Tibial artery (tissue), 4 donors: ENCODE results near the gene PRSS50.

Experiments
- DNase-seq, 2 donors: peaks; one replicate each; pipeline ENCODE4 v3.0.0-alpha.2; 2019
- H3K27ac ChIP-seq, 2 donors: fragments of 200-600 bp; sonication (generic) in 1 of 2; 1 replicate in 1 of 2; 2 replicates in 1 of 2; pipeline ENCODE4 v1.5.1; 2018 to 2019; ENCODE audit warnings: mild to moderate bottlenecking in 1 of 2
- H3K27me3 ChIP-seq, 2 donors: fragments of 200-600 bp; sonication (generic) in 1 of 2; one replicate each; pipeline versions ENCODE4 v1.5.1 to v1.6.0; 2016 to 2019
- H3K36me3 ChIP-seq, 3 donors: fragments of 200-600 bp; sonication (generic) in 2 of 3; one replicate each; pipeline ENCODE4 v1.5.1; 2016 to 2019; ENCODE audit warnings: mild to moderate bottlenecking in 2 of 3
- H3K4me1 ChIP-seq, 4 donors: fragments of 200-600 bp; sonication (generic) in 2 of 4; 1 replicate in 3 of 4; 2 replicates in 1 of 4; pipeline ENCODE4 v1.5.1; 2016 to 2019
- H3K4me3 ChIP-seq, 2 donors: fragments of 200-600 bp; sonication (generic) in 1 of 2; 1 replicate in 1 of 2; 2 replicates in 1 of 2; pipeline ENCODE4 v1.5.1; 2018 to 2019; ENCODE audit warnings: mild to moderate bottlenecking in 2 of 2
- H3K9me3 ChIP-seq, 3 donors: fragments of 200-600 bp; sonication (generic) in 1 of 3; one replicate each; pipeline ENCODE4 v1.5.1; 2016 to 2019
- intact Hi-C: fragments of 100-400 bp; cut with DNase I; formaldehyde crosslinking; loops from one replicate; pipeline ENCODE4 v1.15.0; 2023; ENCODE audit warnings: low total_unique reads
- TF ChIP-seq, protein P1 (sequence below), 2 experiments: fragments of 200-600 bp in 1 of 2; fragments of 450-650 bp in 1 of 2; IDR thresholded peaks; one replicate each; pipeline ENCODE4 v1.5.1; 2017 to 2019; ENCODE audit warnings: antibody characterized with exemption in 2 of 2, mild to moderate bottlenecking in 1 of 2, moderate library complexity in 1 of 2

The PRSS50 gene

GRCh38 chr3:46693038-46693891 lies 24.4 kb downstream of the PRSS50 start, which contains the start of gene ALS2CL:
Gene ALS2CL (minus strand): TSS chr3:46693679. CDS start chr3:46689440, 4,239 bp downstream.
- Histone ChIP-seq H3K4me1 (peaks cover 8 to 74% (median 63%) of the 10 kb centered on the region in 4 donors), H3K9me3 (no peaks in the 10 kb centered on the region), H3K27me3 (no peaks in the 10 kb centered on the region), H3K27ac (peak within 1 kb of the TSS; percentile 94 to 97), H3K36me3 (peaks cover 0 to 6% (median 0%) of the 10 kb centered on the region in 3 donors), H3K4me3 (peak within 1 kb of the TSS; percentile 74 to 83)
- intact Hi-C loops: loop anchor here (10.0 kb wide), 1 partner anchor 708 kb away; no protein-coding TSS in a partner anchor
- TF ChIP-seq, protein P1, sequence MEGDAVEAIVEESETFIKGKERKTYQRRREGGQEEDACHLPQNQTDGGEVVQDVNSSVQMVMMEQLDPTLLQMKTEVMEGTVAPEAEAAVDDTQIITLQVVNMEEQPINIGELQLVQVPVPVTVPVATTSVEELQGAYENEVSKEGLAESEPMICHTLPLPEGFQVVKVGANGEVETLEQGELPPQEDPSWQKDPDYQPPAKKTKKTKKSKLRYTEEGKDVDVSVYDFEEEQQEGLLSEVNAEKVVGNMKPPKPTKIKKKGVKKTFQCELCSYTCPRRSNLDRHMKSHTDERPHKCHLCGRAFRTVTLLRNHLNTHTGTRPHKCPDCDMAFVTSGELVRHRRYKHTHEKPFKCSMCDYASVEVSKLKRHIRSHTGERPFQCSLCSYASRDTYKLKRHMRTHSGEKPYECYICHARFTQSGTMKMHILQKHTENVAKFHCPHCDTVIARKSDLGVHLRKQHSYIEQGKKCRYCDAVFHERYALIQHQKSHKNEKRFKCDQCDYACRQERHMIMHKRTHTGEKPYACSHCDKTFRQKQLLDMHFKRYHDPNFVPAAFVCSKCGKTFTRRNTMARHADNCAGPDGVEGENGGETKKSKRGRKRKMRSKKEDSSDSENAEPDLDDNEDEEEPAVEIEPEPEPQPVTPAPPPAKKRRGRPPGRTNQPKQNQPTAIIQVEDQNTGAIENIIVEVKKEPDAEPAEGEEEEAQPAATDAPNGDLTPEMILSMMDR (IDR thresholded peaks at IDR 0.05): no peak
- peak; percentile 47 to 81 for DNase-seq

DNA sequence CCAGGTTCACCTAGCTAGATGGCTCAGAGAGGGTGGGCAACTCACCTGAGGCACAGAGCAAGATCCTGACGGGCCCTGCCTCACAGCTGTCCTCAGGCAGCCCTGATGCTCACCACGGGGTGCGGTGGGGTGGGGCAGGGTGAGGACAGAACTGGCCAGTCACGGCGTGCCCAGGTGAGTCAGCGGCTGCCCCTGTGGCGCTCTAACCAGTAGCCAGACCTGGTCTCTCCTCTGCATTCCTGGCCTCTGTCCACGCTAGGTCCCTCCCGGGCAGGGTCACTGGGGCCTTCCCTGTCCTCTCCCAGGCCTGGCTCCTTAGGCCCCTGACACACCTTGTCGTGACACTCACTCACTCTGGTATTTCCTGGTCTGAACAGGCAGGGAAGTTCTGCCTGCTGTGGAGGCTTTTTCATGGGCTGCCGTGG lies 25.1 kb downstream of the PRSS50 start:
- H3K4me3 ChIP-seq: peak overlapping the region; percentile 74 to 83
- intact Hi-C loops: loop anchor here (10.0 kb wide), 1 partner anchor 708 kb away; no protein-coding TSS in a partner anchor
- DNase-seq: peak in 1 of 2 donors; percentile 71
- no peaks in the 10 kb centered on the region for H3K27me3 ChIP-seq
- peaks cover 8 to 74% (median 63%) of the 10 kb centered on the region in 4 donors for H3K4me1 ChIP-seq
- TF ChIP-seq, protein P1 (IDR thresholded peaks at IDR 0.05): no peak
- no peaks in the 10 kb centered on the region for H3K9me3 ChIP-seq
- peak overlapping the region; percentile 94 to 97 for H3K27ac ChIP-seq
- H3K36me3 ChIP-seq: peaks cover 0 to 13% (median 6%) of the 10 kb centered on the region in 3 donors

- DNase-seq: no peak
- TF ChIP-seq, protein P1 (IDR thresholded peaks at IDR 0.05): no peak
- H3K4me1 ChIP-seq: peaks cover 2 to 57% (median 45%) of the 10 kb centered on the region in 4 donors
Observed at GRCh38 chr3:46690798-46691197, 26.9 kb downstream of the PRSS50 start.

DNA sequence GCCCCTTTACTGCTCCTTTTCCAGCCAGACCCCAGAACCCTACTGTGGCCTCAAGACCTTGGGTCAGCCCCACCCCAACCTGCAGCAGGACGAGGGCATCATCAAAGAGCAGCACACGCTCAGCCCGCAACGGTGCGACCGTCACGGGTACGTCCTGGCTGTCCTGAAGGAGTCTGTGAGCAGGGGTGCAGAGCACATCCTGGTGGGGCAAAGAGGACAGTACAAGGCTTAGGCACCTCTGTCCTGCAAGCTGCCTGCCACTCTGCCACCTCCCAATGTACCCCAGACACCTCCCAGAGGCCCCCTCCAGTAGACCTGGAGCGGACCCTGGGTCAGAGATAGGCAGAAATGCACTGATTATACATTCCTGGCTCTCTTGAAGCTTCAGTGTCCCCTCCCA lies 32.2 kb downstream of the PRSS50 start:
- H3K36me3 ChIP-seq: peaks cover 11 to 84% (median 41%) of the 10 kb centered on the region in 3 donors
- H3K4me1 ChIP-seq: peaks cover 0 to 4% (median 3%) of the 10 kb centered on the region in 4 donors
- no peak for DNase-seq
- H3K4me3 ChIP-seq: no peak overlapping the region
- H3K9me3 ChIP-seq: no peaks in the 10 kb centered on the region
- intact Hi-C loops: no loop called here
- no peak overlapping the region for H3K27ac ChIP-seq
- TF ChIP-seq, protein P1 (IDR thresholded peaks at IDR 0.05): no peak
- H3K27me3 ChIP-seq: no peaks in the 10 kb centered on the region

More at GRCh38 chr3:46690798-46691197, 26.9 kb downstream of the PRSS50 start:
- H3K27me3 ChIP-seq: no peaks in the 10 kb centered on the region
- H3K4me3 ChIP-seq: no peak overlapping the region
- H3K9me3 ChIP-seq: no peaks in the 10 kb centered on the region
- H3K27ac ChIP-seq: no peak overlapping the region
- H3K36me3 ChIP-seq: peaks cover 0 to 31% (median 8%) of the 10 kb centered on the region in 3 donors
- intact Hi-C loops: loop anchor here (10.0 kb wide), 1 partner anchor 706 kb away; no protein-coding TSS in a partner anchor

- no peaks in the 10 kb centered on the region for H3K9me3 ChIP-seq
- intact Hi-C loops: no loop called here
- TF ChIP-seq, protein P1 (IDR thresholded peaks at IDR 0.05): no peak
- H3K36me3 ChIP-seq: peaks cover 11 to 90% (median 47%) of the 10 kb centered on the region in 3 donors
- H3K4me3 ChIP-seq: no peak overlapping the region
- no peaks in the 10 kb centered on the region for H3K4me1 ChIP-seq
- DNase-seq: no peak
- H3K27me3 ChIP-seq: no peaks in the 10 kb centered on the region
- H3K27ac ChIP-seq: no peak overlapping the region
Observed at GRCh38 chr3:46684891-46685290, 32.8 kb downstream of the PRSS50 start.
